ENCODE results near the gene HCRT. TPM values are rescaled to one million over a fixed set of nuclear protein-coding genes. Genes with fewer than 3 reads are reported as not detected.

HCRT gene
- total RNA-seq, result 1.6 TPM

GRCh38 chr17:42184713-42185620 lies at the start of gene HCRT:
HCRT (minus strand) TSS chr17:42185452; CDS start chr17:42185365, 87 bp downstream.

GRCh38 chr17:42193969-42194899 lies 9.0 kb upstream of the HCRT start, which contains the start of gene GHDC:
GHDC (minus strand) TSS chr17:42194494; CDS start chr17:42193581, 913 bp downstream.

GRCh38 chr17:42180922-42181850 lies 4.1 kb downstream of the HCRT start, which contains the start of gene KCNH4:
KCNH4 (minus strand) TSS chr17:42181142; CDS start chr17:42180945, 197 bp downstream.

Other genes starting within 250 kb of the HCRT start
- 78.4 TPM for gene CNP, start 218.7 kb downstream of the HCRT start, total RNA-seq
- gene DNAJC7, start 168.0 kb downstream of the HCRT start, total RNA-seq, result 90.0 TPM
- 48.9 TPM for gene NKIRAS2, start 165.4 kb downstream of the HCRT start, total RNA-seq
- gene C17orf113, start 134.9 kb downstream of the HCRT start, total RNA-seq, result 4.2 TPM
- gene ZNF385C, start 87.0 kb downstream of the HCRT start, total RNA-seq, result 1.8 TPM
- gene DHX58, start 72.7 kb downstream of the HCRT start, total RNA-seq, result 3.0 TPM
- gene KAT2A, start 64.1 kb downstream of the HCRT start, total RNA-seq, result 18.7 TPM
- 0.23 TPM for gene HSPB9, start 62.6 kb downstream of the HCRT start, total RNA-seq
- gene RAB5C, start 30.5 kb downstream of the HCRT start, total RNA-seq, result 64.8 TPM
- 1.8 TPM for gene KCNH4, start 4.3 kb downstream of the HCRT start, total RNA-seq
- gene GHDC, start 9.0 kb upstream of the HCRT start, total RNA-seq, result 5.1 TPM
- 26.3 TPM for gene STAT5B, start 90.9 kb upstream of the HCRT start, total RNA-seq
- 3.7 TPM for gene STAT5A, start 103.0 kb upstream of the HCRT start, total RNA-seq
- gene STAT3, start 203.0 kb upstream of the HCRT start, total RNA-seq, result 59.3 TPM
- gene CAVIN1, start 237.8 kb upstream of the HCRT start, total RNA-seq, result 10.6 TPM

Data from diencephalon (tissue), 1 donor.